Heart left ventricle (tissue), 16 donors: Measurements from ENCODE around the gene PHACTR3. TPM values are rescaled to one million over a fixed set of nuclear protein-coding genes. Genes with fewer than 3 reads are reported as not detected.

Experiments
- ATAC-seq, 4 donors: fragments of 200-7000 bp; cut with Tn5 transposase; one replicate each; pipeline ENCODE4 v1.9.1; 2020 to 2022; ENCODE audit warnings: moderate library complexity in 4 of 4, mild to moderate bottlenecking in 3 of 4, moderate number of reproducible peaks in 1 of 4
- DNase-seq, 5 donors: peaks; one replicate each; pipeline ENCODE4 v3.0.0-alpha.2; 2020
- H3K27ac ChIP-seq, 12 donors: fragments of 200-600 bp; sonication (generic) in 4 of 12; one replicate each; pipeline versions ENCODE4 v1.5.0 to v1.8.0; 2016 to 2022; ENCODE audit warnings: mild to moderate bottlenecking in 2 of 12
- H3K27me3 ChIP-seq, 9 donors: fragments of 200-600 bp; sonication (generic) in 2 of 9; one replicate each; pipeline versions ENCODE4 v1.5.1 to v1.8.0; 2016 to 2022; ENCODE audit warnings: mild to moderate bottlenecking in 3 of 9
- H3K36me3 ChIP-seq, 9 donors: fragments of 200-600 bp; sonication (generic) in 2 of 9; one replicate each; pipeline versions ENCODE4 v1.5.0 to v1.8.0; 2018 to 2022; ENCODE audit warnings: mild to moderate bottlenecking in 2 of 9
- H3K4me1 ChIP-seq, 12 donors: fragments of 200-600 bp; sonication (generic) in 4 of 12; one replicate each; pipeline versions ENCODE4 v1.5.0 to v1.8.0; 2016 to 2022; ENCODE audit warnings: mild to moderate bottlenecking in 3 of 12
- H3K4me3 ChIP-seq, 12 donors: fragments of 200-600 bp; sonication (generic) in 4 of 12; one replicate each; pipeline versions ENCODE4 v1.5.0 to v1.8.0; 2017 to 2022; ENCODE audit warnings: mild to moderate bottlenecking in 9 of 12, moderate library complexity in 4 of 12
- H3K9me3 ChIP-seq, 12 donors: fragments of 200-600 bp; sonication (generic) in 4 of 12; one replicate each; pipeline versions ENCODE4 v1.5.0 to v1.8.0; 2016 to 2022; ENCODE audit warnings: mild to moderate bottlenecking in 1 of 12
- POLR2A ChIP-seq, 2 donors: fragments of 450-650 bp; IDR thresholded peaks; one replicate each; pipeline ENCODE4 v1.6.1; 2017; ENCODE audit warnings: antibody characterized with exemption in 2 of 2, mild to moderate bottlenecking in 2 of 2, moderate library complexity in 2 of 2
- WGBS, 4 donors: extraction: QIAGEN DNeasy Blood & Tissue Kit in 2 of 4; methylation state at CpG; one replicate each; pipeline versions ENCODE4 v1.1.5 to v1.1.7; 2013 to 2018; 5-methylcytosine and 5-hydroxymethylcytosine counted together
- intact Hi-C, 10 donors: fragments of 100-400 bp; cut with DNase I; formaldehyde crosslinking; loops; one replicate each; pipeline versions ENCODE4 v1.11.1 to v1.14.2; 2022
- polyA plus RNA-seq, 2 donors: library from polyadenylated mRNA; stranded (reverse); fragments of 200-250 nt; gene quantifications; one replicate each; pipeline ENCODE4 v1.2.3, GENCODE V29; 2013
- total RNA-seq, 9 donors: library from RNA; depleted of rRNA in 2 of 9; stranded (reverse); fragments of >200 nt in 2 of 9; fragmentation: NEBNext Ultra II Directional in 3 of 9; extraction: Animal tissue kit (Norgen Biotek cat#: 25700) in 3 of 9; gene quantifications; one replicate each; pipeline versions ENCODE4 v1.1.0 to v1.2.4, GENCODE V29; 2016 to 2023
- TF ChIP-seq, protein P1 (sequence below), 12 donors: fragments of 200-600 bp; sonication (generic) in 4 of 12; IDR thresholded peaks; one replicate each; pipeline versions ENCODE4 v1.5.0 to v1.8.0; 2018 to 2022; ENCODE audit warnings: antibody characterized with exemption in 12 of 12, mild to moderate bottlenecking in 5 of 12
- donor health status: ischemic (EF 13 %, LVEDD 7.1; RV severe dilation, severe dysfunction).
- donor health status: healthy with polysubstance abuse.
- donor health status: DM: no; HTN: yes; CAD: no.
- donor health status: DM: no; HTN: no; CAD: no.
- donor health status: ischemic (EF 25% LVEDD 6.9; RV normal size, moderate dysfunction).
- donor health status: ischemic (EF 25% LVEDD 5.7; RV mildly dilated, moderate dysfunction).
- donor health status: healthy.
- donor health status: DM: yes; HTN: yes; CAD: no.
- donor health status: ischemic (EF 35%, LVEDD 5.7; RV mildly dilated, moderate dysfunction).
- donor health status: nonischemic (EF 11% LVEDD 7.7; RV severe dilation, severe dysfunction).
- donor health status: DM: yes; HTN: yes; CAD: no.
- donor health status: PGD.
- donor health status: ischemic (EF 29% LVEDD 5.4; RV normal size, mild dysfunction).
- donor health status: nonischemic (EF 23%, LVEDD 6.1; RV moderate dilation, normal function).

Gene PHACTR3
- total and polyA plus RNA-seq, 11 donors = 0.19 to 14.6 (median 3.5) TPM

- Histone ChIP-seq H3K9me3 (no peaks in the 10 kb centered on the region), H3K4me1 (peaks cover 0 to 6% (median 0%) of the 10 kb centered on the region in 12 donors), H3K27me3 (peaks cover 0 to 28% (median 3%) of the 10 kb centered on the region in 9 donors), H3K27ac (no peak overlapping the region), H3K36me3 (no peaks in the 10 kb centered on the region), H3K4me3 (no peak overlapping the region)
- no peak for DNase-seq
- intact Hi-C loops = loop anchor here in 1 of 10 donors (2.0 kb wide), 1 partner anchor 183 kb away; no protein-coding TSS in a partner anchor
- no peak for ATAC-seq
- WGBS, 4 donors = 74 to 80% (median 78%) methylated on average over 17 to 19 of the region's 19 CpGs
- no peak for TF ChIP-seq POLR2A (IDR thresholded peaks at IDR 0.05)
- TF ChIP-seq, protein P1, sequence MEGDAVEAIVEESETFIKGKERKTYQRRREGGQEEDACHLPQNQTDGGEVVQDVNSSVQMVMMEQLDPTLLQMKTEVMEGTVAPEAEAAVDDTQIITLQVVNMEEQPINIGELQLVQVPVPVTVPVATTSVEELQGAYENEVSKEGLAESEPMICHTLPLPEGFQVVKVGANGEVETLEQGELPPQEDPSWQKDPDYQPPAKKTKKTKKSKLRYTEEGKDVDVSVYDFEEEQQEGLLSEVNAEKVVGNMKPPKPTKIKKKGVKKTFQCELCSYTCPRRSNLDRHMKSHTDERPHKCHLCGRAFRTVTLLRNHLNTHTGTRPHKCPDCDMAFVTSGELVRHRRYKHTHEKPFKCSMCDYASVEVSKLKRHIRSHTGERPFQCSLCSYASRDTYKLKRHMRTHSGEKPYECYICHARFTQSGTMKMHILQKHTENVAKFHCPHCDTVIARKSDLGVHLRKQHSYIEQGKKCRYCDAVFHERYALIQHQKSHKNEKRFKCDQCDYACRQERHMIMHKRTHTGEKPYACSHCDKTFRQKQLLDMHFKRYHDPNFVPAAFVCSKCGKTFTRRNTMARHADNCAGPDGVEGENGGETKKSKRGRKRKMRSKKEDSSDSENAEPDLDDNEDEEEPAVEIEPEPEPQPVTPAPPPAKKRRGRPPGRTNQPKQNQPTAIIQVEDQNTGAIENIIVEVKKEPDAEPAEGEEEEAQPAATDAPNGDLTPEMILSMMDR (IDR thresholded peaks at IDR 0.05) = no peak
Observed at GRCh38 chr20:59567585-59568508, 36.5 kb upstream of the PHACTR3 start.

DNA sequence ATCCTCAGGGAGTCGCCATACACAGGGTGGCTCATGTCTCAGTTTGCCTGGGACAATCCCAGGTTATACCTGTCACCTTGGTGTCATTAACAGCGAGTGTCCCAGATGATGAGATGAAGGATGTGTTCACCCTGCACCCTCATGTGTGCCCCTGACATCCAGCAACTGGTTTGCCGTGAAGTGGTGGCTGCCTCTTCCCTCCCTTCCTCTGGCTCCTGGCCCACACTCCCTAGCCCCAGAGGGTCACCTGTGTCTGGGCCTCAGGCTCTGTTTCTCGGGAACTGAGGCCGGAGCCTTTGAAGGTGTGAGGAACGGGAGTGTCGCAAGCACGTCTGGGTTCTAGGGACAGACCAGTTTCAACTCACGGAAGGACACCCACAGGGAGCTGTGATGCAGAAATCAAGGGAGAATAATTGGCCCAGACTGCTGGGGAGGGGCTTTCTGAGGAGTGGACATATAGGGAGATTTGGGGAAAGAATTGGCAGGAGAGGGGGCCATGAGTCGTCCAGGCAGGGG is 35.8 kb upstream of the PHACTR3 start:
- H3K36me3 ChIP-seq = no peaks in the 10 kb centered on the region
- no peaks in the 10 kb centered on the region for H3K9me3 ChIP-seq
- H3K27me3 ChIP-seq = peaks cover 0 to 34% (median 3%) of the 10 kb centered on the region in 9 donors
- peaks cover 0 to 6% (median 0%) of the 10 kb centered on the region in 12 donors for H3K4me1 ChIP-seq
- 65 to 69% (median 67%) methylated on average over 10 of the region's 10 CpGs for WGBS, 4 donors
- no peak for TF ChIP-seq POLR2A (IDR thresholded peaks at IDR 0.05)
- TF ChIP-seq, protein P1 (IDR thresholded peaks at IDR 0.05) = no peak
- no peak overlapping the region for H3K4me3 ChIP-seq
- intact Hi-C loops = loop anchor here in 1 of 10 donors (2.0 kb wide), 1 partner anchor 182 kb away; no protein-coding TSS in a partner anchor
- no peak overlapping the region for H3K27ac ChIP-seq
- ATAC-seq = no peak
- no peak for DNase-seq

DNA sequence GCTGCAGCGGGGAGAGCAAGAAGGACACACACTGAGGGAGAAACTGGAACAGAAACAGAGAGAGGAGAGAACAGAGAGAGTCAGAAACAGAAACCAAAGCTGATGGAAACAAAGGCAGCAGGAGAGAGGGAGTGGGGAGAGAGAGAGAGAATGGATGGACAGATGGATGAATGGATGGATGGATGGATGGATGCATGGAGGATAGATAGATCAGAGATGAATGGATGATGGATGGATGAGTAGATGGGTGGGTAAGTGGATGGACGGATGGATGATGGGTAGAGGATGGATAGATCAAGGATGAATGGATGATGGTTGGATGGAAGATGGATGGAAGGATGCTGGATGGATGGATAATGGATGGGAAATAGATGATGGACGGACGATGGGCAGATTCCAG is 35.0 kb upstream of the PHACTR3 start:
- H3K4me3 ChIP-seq = no peak overlapping the region
- ATAC-seq (no peak), DNase-seq (no peak)
- H3K27ac ChIP-seq = no peak overlapping the region
- no peaks in the 10 kb centered on the region for H3K9me3 ChIP-seq
- intact Hi-C loops = loop anchor here in 1 of 10 donors (2.0 kb wide), 1 partner anchor 181 kb away; no protein-coding TSS in a partner anchor
- H3K27me3 ChIP-seq = peaks cover 0 to 35% (median 0%) of the 10 kb centered on the region in 9 donors
- 47 to 74% (median 54%) methylated on average over 4 of the region's 4 CpGs for WGBS, 4 donors
- TF ChIP-seq, protein P1 (IDR thresholded peaks at IDR 0.05) = no peak
- TF ChIP-seq POLR2A (IDR thresholded peaks at IDR 0.05) = no peak
- no peaks in the 10 kb centered on the region for H3K36me3 ChIP-seq
- H3K4me1 ChIP-seq = peaks cover 0 to 6% (median 0%) of the 10 kb centered on the region in 12 donors

GRCh38 chr20:59571151-59571550 is 33.2 kb upstream of the PHACTR3 start:
- TF ChIP-seq POLR2A (IDR thresholded peaks at IDR 0.05) = no peak
- TF ChIP-seq, protein P1 (IDR thresholded peaks at IDR 0.05) = no peak
- intact Hi-C loops = loop anchor here in 5 of 10 donors (2.0 kb wide), 1 partner anchor 180 kb away; no protein-coding TSS in a partner anchor

More at GRCh38 chr20:59571151-59571550, 33.2 kb upstream of the PHACTR3 start:
- H3K27me3 ChIP-seq = peaks cover 0 to 51% (median 3%) of the 10 kb centered on the region in 9 donors
- no peaks in the 10 kb centered on the region for H3K9me3 ChIP-seq
- H3K4me3 ChIP-seq = peak overlapping the region in 1 of 12 donors; percentile 10
- WGBS, 4 donors = 50 to 56% (median 53%) methylated on average over 7 of the region's 7 CpGs
- ATAC-seq (no peak), DNase-seq (no peak)
- H3K4me1 ChIP-seq = peaks cover 0 to 6% (median 0%) of the 10 kb centered on the region in 12 donors
- no peak overlapping the region for H3K27ac ChIP-seq
- H3K36me3 ChIP-seq = no peaks in the 10 kb centered on the region
